Measurements from ENCODE around the gene TARS2. TPM values are rescaled to one million over a fixed set of nuclear protein-coding genes. Genes with fewer than 3 reads are reported as not detected.

The TARS2 gene
- total RNA-seq, 1 donor from 2014 or later = 23.2 TPM

DNA sequence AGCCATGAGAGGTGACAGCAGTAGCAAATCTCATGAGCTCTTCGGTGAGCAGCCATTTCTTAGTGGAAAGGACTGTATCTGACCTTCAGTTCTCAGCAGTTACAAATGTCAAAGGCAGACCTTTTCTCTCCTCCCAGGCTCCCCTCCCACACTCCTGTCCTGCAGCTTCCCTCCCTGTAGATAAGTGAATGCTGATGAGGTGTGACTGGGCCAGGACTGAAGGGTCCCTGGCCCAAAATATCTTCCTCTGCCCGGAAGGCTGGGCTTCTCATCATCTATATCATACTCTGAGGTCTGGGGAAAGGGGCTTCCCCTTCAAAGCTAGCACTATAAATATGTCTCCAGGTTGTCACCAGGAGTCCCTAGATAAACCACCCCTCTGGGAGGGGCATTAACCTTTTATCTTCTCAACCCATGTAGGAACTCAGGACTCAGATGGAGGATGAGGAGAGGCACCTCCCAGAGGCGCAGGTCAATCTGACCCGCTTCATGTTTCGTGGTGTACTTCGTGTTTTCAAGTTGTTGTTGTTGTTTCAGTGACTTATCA is 58.3 kb downstream of the TARS2 start:
- Mint-ChIP-seq H3K4me3 (ENCODE audit: unreplicated experiment) (no peak overlapping the region), H3K36me3 (ENCODE audit: unreplicated experiment) (no peaks in the 10 kb centered on the region), H3K4me1 (ENCODE audit: unreplicated experiment) (peaks cover 9% of the 10 kb centered on the region), H3K27me3 (ENCODE audit: unreplicated experiment) (no peaks in the 10 kb centered on the region), H3K9me3 (ENCODE audit: unreplicated experiment) (no peaks in the 10 kb centered on the region), H3K27ac (ENCODE audit: unreplicated experiment) (no peak overlapping the region)
- DNase-seq (ENCODE audit: extremely low spot score, unreplicated experiment) = no peak
- TF ChIP-seq, protein P1, sequence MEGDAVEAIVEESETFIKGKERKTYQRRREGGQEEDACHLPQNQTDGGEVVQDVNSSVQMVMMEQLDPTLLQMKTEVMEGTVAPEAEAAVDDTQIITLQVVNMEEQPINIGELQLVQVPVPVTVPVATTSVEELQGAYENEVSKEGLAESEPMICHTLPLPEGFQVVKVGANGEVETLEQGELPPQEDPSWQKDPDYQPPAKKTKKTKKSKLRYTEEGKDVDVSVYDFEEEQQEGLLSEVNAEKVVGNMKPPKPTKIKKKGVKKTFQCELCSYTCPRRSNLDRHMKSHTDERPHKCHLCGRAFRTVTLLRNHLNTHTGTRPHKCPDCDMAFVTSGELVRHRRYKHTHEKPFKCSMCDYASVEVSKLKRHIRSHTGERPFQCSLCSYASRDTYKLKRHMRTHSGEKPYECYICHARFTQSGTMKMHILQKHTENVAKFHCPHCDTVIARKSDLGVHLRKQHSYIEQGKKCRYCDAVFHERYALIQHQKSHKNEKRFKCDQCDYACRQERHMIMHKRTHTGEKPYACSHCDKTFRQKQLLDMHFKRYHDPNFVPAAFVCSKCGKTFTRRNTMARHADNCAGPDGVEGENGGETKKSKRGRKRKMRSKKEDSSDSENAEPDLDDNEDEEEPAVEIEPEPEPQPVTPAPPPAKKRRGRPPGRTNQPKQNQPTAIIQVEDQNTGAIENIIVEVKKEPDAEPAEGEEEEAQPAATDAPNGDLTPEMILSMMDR (IDR thresholded peaks at IDR 0.05) = no peak

DNA sequence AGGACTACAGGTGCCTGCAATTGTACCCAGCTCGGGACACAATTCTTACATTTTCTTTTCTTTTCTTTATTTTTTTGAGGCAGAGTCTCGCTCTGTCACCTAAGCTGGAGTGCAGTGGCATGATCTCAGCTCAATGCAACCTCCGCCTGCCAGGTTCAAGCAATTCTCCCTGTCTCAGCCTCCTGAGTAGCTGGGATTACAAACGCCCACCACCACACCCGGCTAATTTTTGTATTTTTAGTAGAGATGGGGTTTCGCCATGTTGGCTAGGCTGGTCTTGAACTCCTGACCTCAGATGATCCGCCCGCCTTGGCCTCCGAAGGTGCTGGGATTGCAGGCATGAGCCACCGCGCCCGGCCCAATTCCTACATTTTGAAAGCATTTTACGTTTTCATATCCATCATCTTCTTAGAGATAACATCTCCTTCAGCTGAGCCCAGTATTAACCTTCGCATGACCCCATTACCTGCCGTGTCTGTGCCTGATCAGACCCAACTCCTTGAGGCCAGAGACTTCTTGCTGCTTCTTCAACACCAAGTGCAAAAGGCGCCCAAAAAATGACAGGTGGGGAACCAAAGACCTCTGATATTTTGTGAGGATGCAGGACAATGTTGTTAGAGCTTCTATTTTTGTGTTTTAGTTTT is 59.2 kb downstream of the TARS2 start:
- H3K27me3 Mint-ChIP-seq (ENCODE audit: unreplicated experiment) = no peaks in the 10 kb centered on the region
- H3K9me3 Mint-ChIP-seq (ENCODE audit: unreplicated experiment) = no peaks in the 10 kb centered on the region
- H3K36me3 Mint-ChIP-seq (ENCODE audit: unreplicated experiment) = no peaks in the 10 kb centered on the region
- no peak overlapping the region for H3K27ac Mint-ChIP-seq (ENCODE audit: unreplicated experiment)
- H3K4me3 Mint-ChIP-seq (ENCODE audit: unreplicated experiment) = no peak overlapping the region
- peaks cover 14% of the 10 kb centered on the region for H3K4me1 Mint-ChIP-seq (ENCODE audit: unreplicated experiment)
- TF ChIP-seq, protein P1 (IDR thresholded peaks at IDR 0.05) = no peak
- no peak for DNase-seq (ENCODE audit: extremely low spot score, unreplicated experiment)

DNA sequence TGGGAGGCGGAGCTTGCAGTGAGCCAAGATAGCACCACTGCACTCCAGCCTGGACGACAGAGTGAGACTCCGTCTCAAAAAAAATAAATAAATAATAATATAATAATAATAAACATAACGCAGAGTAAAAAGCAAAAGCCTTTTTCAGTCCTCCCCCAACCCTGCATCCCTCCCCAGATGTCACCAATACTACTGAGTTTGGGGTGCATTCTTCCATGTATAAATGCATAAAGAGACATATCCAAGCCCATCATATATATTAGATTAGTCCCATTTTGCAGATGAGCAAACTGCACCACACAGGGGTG is 61.1 kb downstream of the TARS2 start:
- DNase-seq (ENCODE audit: extremely low spot score, unreplicated experiment) = no peak
- peaks cover 28% of the 10 kb centered on the region for H3K4me1 Mint-ChIP-seq (ENCODE audit: unreplicated experiment)

DNA sequence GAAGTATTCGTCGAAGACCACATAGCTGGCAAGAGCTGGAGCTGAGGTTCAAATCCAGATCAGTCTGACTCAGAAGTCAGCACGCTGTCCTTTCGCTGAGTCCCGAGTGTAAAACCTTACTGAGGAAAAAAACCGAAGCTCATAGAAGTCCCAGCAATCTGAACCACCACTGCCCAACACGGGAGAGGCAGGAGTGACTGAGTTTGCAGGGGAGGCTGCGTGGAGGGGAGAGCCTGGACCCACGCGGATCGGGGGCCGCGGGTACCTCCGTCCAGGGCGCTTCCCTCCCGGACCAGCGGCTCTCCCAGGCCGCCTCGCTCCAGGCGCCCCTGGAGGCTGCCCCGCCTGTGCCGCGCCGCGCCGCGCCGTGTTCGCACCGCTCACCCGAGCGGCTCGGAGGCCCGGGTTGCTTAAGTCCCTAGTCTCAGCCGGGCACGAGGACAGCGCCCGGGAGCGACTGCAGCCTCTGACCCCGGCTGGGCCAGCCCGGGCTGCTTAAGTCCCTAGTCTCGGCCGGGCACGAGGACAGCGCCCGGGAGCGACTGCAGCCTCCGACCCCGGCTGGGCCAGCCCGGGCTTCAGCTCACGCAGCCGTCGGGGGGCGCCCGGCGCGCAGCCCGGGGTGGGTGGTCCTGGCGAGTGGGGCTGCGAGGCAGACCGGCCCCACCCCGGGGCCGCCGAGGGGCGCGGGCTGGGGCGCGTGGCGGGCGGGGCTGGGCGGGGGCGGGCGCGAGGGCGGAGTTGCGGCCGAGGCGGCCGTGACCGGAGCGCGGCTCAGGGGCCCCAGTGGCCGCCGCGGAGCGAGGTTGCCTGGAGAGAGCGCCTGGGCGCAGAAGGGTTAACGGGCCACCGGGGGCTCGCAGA is 61.6 kb downstream of the TARS2 start, which contains the start of gene ADAMTSL4:
Gene ADAMTSL4, plus strand, starts transcription at position 777 of the 864 bp plus-strand sequence. CDS start 2,881 bp downstream, outside the sequence.
- DNase-seq (ENCODE audit: extremely low spot score, unreplicated experiment) = no peak
- Mint-ChIP-seq H3K27ac (ENCODE audit: unreplicated experiment) (peak within 1 kb of the TSS; percentile 60), H3K36me3 (ENCODE audit: unreplicated experiment) (no peaks in the 10 kb centered on the region), H3K9me3 (ENCODE audit: unreplicated experiment) (no peaks in the 10 kb centered on the region), H3K4me1 (ENCODE audit: unreplicated experiment) (peaks cover 29% of the 10 kb centered on the region), H3K27me3 (ENCODE audit: unreplicated experiment) (no peaks in the 10 kb centered on the region), H3K4me3 (ENCODE audit: unreplicated experiment) (peak within 1 kb of the TSS; percentile 72)
- TF ChIP-seq, protein P1 (IDR thresholded peaks at IDR 0.05) = peak; percentile 33

More for the DNA sequence above, 61.1 kb downstream of the TARS2 start:
- Mint-ChIP-seq H3K27ac (ENCODE audit: unreplicated experiment) (peak overlapping the region; percentile 60), H3K9me3 (ENCODE audit: unreplicated experiment) (no peaks in the 10 kb centered on the region), H3K36me3 (ENCODE audit: unreplicated experiment) (no peaks in the 10 kb centered on the region), H3K27me3 (ENCODE audit: unreplicated experiment) (no peaks in the 10 kb centered on the region), H3K4me3 (ENCODE audit: unreplicated experiment) (peak overlapping the region; percentile 69)
- TF ChIP-seq, protein P1 (IDR thresholded peaks at IDR 0.05) = no peak

All from osteocyte (in vitro differentiated cells).